Vagina (tissue), 2 donors: ENCODE data around the gene KDM7A. TPM values are rescaled to one million over a fixed set of nuclear protein-coding genes. Genes with fewer than 3 reads are reported as not detected.

Source experiments
- DNase-seq, 2 donors: peaks; one replicate each; pipeline ENCODE4 v3.0.0-alpha.2; 2017; ENCODE audit errors: extremely low spot score in 2 of 2
- H3K27ac ChIP-seq: fragments of 200-600 bp; sonication (generic); one replicate; pipeline ENCODE4 v1.5.1; 2019
- H3K27me3 ChIP-seq: fragments of 200-600 bp; sonication (generic); one replicate; pipeline ENCODE4 v1.5.1; 2019
- H3K36me3 ChIP-seq, 2 donors: fragments of 200-600 bp; sonication (generic); one replicate each; pipeline ENCODE4 v1.5.1; 2017 to 2019
- H3K4me1 ChIP-seq: fragments of 200-600 bp; sonication (generic); one replicate; pipeline ENCODE4 v1.5.1; 2019
- H3K4me3 ChIP-seq, 2 donors: fragments of 200-600 bp; sonication (generic); 1 replicate in 1 of 2; 2 replicates in 1 of 2; pipeline ENCODE4 v1.5.1; 2016 to 2019
- H3K9me3 ChIP-seq: fragments of 200-600 bp; sonication (generic); one replicate; pipeline ENCODE4 v1.5.1; 2019
- CTCF ChIP-seq, 3 experiments: fragments of 450-650 bp in 2 of 3; fragments of 200-600 bp in 1 of 3; sonication (generic) in 1 of 3; IDR thresholded peaks; one replicate each; pipeline ENCODE4 v1.5.1; 2017 to 2019; ENCODE audit warnings: antibody characterized with exemption in 3 of 3, mild to moderate bottlenecking in 2 of 3, moderate library complexity in 2 of 3
- POLR2A ChIP-seq, 2 donors: fragments of 450-650 bp; IDR thresholded peaks; one replicate each; pipeline ENCODE4 v1.6.1; 2017; ENCODE audit warnings: antibody characterized with exemption in 2 of 2, mild to moderate bottlenecking in 2 of 2, moderate library complexity in 2 of 2
- POLR2AphosphoS5 ChIP-seq, 2 donors: sonication (generic); formaldehyde crosslinking; IDR thresholded peaks; one replicate each; pipeline ENCODE4 v1.9.0; 2017; ENCODE audit warnings: antibody characterized with exemption in 2 of 2, mild to moderate bottlenecking in 2 of 2, low read depth in 1 of 2; ENCODE audit not compliant: insufficient read depth in 1 of 2
- intact Hi-C: fragments of 100-400 bp; cut with DNase I; formaldehyde crosslinking; loops from one replicate; pipeline ENCODE4 v1.15.1; 2023
- total RNA-seq: library from RNA; depleted of rRNA; stranded (reverse); fragments of >200 nt; gene quantifications from one replicate; pipeline ENCODE4 v1.2.3, GENCODE V29; 2016

The KDM7A gene
- total RNA-seq, 1 donor from 2014 or later: 24.6 TPM

- peaks cover 0 to 78% of the 10 kb centered on the region in 2 donors for H3K36me3 ChIP-seq
- no peaks in the 10 kb centered on the region for H3K4me1 ChIP-seq
- H3K27me3 ChIP-seq: no peaks in the 10 kb centered on the region
- no peak overlapping the region for H3K4me3 ChIP-seq
- no peaks in the 10 kb centered on the region for H3K9me3 ChIP-seq
- no peak overlapping the region for H3K27ac ChIP-seq
- TF ChIP-seq POLR2AphosphoS5 (IDR thresholded peaks at IDR 0.05; ENCODE audit: insufficient read depth in 1 of 2, low read depth in 1 of 2) (no peak), POLR2A (IDR thresholded peaks at IDR 0.05) (no peak), CTCF (IDR thresholded peaks at IDR 0.05) (no peak)
- intact Hi-C loops: no loop called here
- DNase-seq: no peak
Measured at GRCh38 chr7:140093375-140093774, 83.4 kb downstream of the KDM7A start.

- intact Hi-C loops: no loop called here
- Histone ChIP-seq H3K4me1 (no peaks in the 10 kb centered on the region), H3K36me3 (peaks cover 0 to 7% of the 10 kb centered on the region in 2 donors), H3K27me3 (no peaks in the 10 kb centered on the region), H3K27ac (no peak overlapping the region), H3K4me3 (no peak overlapping the region), H3K9me3 (no peaks in the 10 kb centered on the region)
- DNase-seq: no peak
- TF ChIP-seq POLR2A (IDR thresholded peaks at IDR 0.05) (no peak), CTCF (IDR thresholded peaks at IDR 0.05) (no peak), POLR2AphosphoS5 (IDR thresholded peaks at IDR 0.05; ENCODE audit: insufficient read depth in 1 of 2, low read depth in 1 of 2) (no peak)
Measured at GRCh38 chr7:140085447-140085846, 91.3 kb downstream of the KDM7A start.

GRCh38 chr7:140084972-140085371, 91.8 kb downstream of the KDM7A start:
- H3K9me3 ChIP-seq: no peaks in the 10 kb centered on the region
- intact Hi-C loops: no loop called here
- no peaks in the 10 kb centered on the region for H3K27me3 ChIP-seq
- TF ChIP-seq POLR2AphosphoS5 (IDR thresholded peaks at IDR 0.05; ENCODE audit: insufficient read depth in 1 of 2, low read depth in 1 of 2): no peak
- TF ChIP-seq CTCF (IDR thresholded peaks at IDR 0.05): no peak
- no peak for TF ChIP-seq POLR2A (IDR thresholded peaks at IDR 0.05)
- DNase-seq: no peak
- peaks cover 0 to 4% of the 10 kb centered on the region in 2 donors for H3K36me3 ChIP-seq
- H3K27ac ChIP-seq: no peak overlapping the region
- no peaks in the 10 kb centered on the region for H3K4me1 ChIP-seq
- no peak overlapping the region for H3K4me3 ChIP-seq

- Histone ChIP-seq H3K4me3 (no peak overlapping the region), H3K27ac (no peak overlapping the region), H3K27me3 (no peaks in the 10 kb centered on the region), H3K36me3 (no peaks in the 10 kb centered on the region), H3K4me1 (no peaks in the 10 kb centered on the region), H3K9me3 (no peaks in the 10 kb centered on the region)
- TF ChIP-seq CTCF (IDR thresholded peaks at IDR 0.05): no peak
- no peak for TF ChIP-seq POLR2A (IDR thresholded peaks at IDR 0.05)
- no peak for TF ChIP-seq POLR2AphosphoS5 (IDR thresholded peaks at IDR 0.05; ENCODE audit: insufficient read depth in 1 of 2, low read depth in 1 of 2)
- DNase-seq: no peak
- intact Hi-C loops: no loop called here
Measured at GRCh38 chr7:140084142-140084655, 92.6 kb downstream of the KDM7A start.

GRCh38 chr7:140082770-140083169, 94.0 kb downstream of the KDM7A start:
- Histone ChIP-seq H3K27ac (no peak overlapping the region), H3K4me3 (no peak overlapping the region), H3K36me3 (no peaks in the 10 kb centered on the region), H3K4me1 (no peaks in the 10 kb centered on the region), H3K27me3 (no peaks in the 10 kb centered on the region), H3K9me3 (no peaks in the 10 kb centered on the region)
- DNase-seq: no peak
- intact Hi-C loops: no loop called here
- TF ChIP-seq CTCF (IDR thresholded peaks at IDR 0.05) (no peak), POLR2AphosphoS5 (IDR thresholded peaks at IDR 0.05; ENCODE audit: insufficient read depth in 1 of 2, low read depth in 1 of 2) (no peak), POLR2A (IDR thresholded peaks at IDR 0.05) (no peak)
